GM19395 (cell line): Measurements from ENCODE around the gene ABCA12.

ENCODE experiments used
- ATAC-seq: cut with Tn5 transposase; IDR thresholded peaks from one replicate; pipeline ENCODE4 v1.9.1; 2021; ENCODE audit warnings: mild to moderate bottlenecking, moderate library complexity; ENCODE audit not compliant: unreplicated experiment

ABCA12 gene

DNA sequence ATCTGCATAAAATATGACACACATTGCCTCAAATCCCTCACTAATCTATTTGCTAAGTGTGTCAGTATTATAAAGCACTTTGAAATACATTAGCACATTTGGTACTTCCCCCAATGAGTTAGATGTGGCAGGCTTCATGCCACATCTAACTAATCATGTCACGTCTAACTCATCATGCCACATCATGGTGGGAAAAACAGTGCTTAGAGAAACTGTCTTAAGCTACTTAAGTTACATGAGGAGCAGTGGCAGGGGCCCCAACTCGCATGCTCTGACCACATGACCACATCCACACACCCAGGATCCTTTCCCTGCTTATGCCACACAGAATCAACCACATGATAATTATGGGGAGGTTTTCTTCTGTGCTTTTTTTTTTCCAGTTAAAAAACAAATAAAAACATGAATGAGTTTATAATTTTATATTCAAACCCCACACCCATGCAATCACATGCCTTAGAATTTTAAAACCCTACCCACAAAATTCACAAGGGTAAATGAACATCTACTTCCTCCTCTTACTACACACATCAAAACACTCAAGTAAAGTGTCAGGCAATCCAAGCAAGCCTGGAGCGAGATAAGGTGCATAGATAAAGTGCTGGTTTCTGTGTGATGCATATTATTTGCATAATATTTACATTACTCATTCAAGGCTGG is 1.6 kb downstream of the ABCA12 start:
- ATAC-seq, result no peak

DNA sequence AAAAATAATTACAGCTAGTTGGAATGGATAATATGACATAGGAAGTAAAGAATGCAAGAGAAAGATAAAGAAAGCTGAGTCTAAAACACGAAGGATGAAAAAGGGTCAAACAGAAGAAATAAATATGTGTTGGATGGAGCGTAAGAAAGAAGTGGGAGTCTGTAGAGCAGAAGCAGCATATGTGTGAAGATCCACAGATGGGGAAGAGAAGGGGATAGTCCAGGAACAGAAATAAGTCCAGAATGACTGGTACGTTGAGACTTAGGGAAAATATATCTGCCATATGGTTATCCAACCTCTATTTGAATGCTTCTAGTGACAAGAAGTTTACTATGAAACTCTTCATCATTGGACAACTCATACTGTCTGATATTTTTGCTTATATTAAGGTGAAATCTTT is 18.0 kb downstream of the ABCA12 start:
- ATAC-seq, result no peak

- ATAC-seq, result no peak
Observed at GRCh38 chr2:215119847-215120246, 18.6 kb downstream of the ABCA12 start.

- ATAC-seq, result no peak
Observed at GRCh38 chr2:215110918-215111317, 27.5 kb downstream of the ABCA12 start.

GRCh38 chr2:215107216-215108056 is 31.0 kb downstream of the ABCA12 start:
- no peak for ATAC-seq

GRCh38 chr2:215105607-215106354 is 32.6 kb downstream of the ABCA12 start:
- ATAC-seq, result no peak

GRCh38 chr2:215104226-215104625 is 34.2 kb downstream of the ABCA12 start:
- no peak for ATAC-seq

DNA sequence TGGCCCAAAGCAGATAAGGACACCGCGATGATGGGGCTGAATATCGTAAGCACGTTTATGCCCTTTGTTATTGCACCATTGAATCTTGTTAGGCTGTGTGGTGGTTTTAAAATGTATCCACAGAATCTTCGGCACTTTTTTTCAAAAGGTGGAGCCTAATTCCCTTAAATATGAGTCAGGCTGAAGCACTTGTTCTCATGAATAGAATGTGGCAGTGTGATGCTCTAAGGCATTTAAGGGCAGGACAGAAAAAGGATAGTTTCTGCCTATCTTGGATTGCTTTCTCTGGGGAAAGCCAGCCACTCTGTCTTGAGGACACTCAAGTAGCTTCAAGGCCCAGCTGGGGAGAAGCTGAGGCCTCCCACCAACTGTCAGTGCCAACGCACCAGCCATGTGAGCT is 39.6 kb downstream of the ABCA12 start:
- no peak for ATAC-seq

DNA sequence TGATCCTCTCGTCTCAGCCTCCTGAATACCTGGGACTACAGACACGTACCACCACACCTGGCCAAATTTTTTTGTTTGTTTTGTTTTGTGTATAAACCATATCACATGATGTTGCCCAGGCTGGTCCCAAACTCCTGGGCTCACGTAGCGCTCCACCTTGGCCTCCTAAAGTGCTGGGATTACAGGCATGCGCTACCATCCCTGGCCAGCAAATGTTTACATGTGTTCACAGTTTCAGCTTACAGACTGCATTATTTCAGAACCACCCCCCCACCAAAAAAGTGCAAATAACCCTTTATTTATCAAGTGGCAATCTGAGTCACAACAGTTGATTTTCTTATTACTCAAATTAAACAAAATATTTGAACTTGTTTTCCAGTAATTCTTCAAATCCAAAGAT is 54.3 kb downstream of the ABCA12 start:
- ATAC-seq, result no peak

GRCh38 chr2:215083146-215083545 is 55.3 kb downstream of the ABCA12 start:
- no peak for ATAC-seq

- no peak for ATAC-seq
Observed at GRCh38 chr2:215082446-215082845, 56.0 kb downstream of the ABCA12 start.

DNA sequence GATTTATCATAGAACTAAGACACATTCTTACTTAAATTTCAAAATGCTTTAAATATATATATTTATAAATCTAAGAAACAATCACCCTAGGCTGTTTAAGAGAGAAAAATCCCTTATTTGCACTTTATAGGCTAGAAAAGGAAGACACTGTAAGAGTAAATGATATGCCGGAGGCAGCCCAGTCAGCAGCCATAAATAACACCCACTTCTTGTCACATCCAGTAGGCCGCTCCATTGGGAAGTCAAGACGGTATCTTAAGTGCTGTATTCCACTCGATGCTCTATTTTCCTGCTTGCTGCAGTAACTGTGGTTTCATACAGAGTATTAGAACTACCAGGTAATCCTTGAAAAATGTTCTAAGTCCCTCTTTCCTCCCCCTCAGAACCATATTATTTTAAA is 57.9 kb downstream of the ABCA12 start:
- ATAC-seq, result no peak

GRCh38 chr2:215071676-215072075 is 66.8 kb downstream of the ABCA12 start:
- no peak for ATAC-seq

DNA sequence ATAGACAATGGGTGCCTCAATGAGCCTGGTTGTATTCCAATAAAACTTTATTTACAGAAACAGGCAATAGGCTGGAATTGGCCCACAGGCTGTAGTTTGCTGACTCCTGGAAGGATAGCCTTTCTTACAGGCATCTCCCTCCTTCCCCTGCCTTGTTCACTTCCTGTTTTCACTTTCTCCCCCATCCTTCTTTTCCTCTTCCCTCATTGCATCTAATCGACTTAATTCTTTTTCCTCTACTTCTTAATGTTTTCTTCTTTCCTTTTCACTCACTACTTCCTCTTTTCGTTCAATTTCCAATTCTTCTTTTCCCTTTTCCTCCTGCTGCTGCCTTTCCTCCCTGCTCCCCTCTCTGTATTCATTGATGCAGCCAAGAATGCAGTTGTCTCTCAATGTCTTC is 70.0 kb downstream of the ABCA12 start:
- no peak for ATAC-seq

- no peak for ATAC-seq
Observed at GRCh38 chr2:215066124-215066523, 72.3 kb downstream of the ABCA12 start.

DNA sequence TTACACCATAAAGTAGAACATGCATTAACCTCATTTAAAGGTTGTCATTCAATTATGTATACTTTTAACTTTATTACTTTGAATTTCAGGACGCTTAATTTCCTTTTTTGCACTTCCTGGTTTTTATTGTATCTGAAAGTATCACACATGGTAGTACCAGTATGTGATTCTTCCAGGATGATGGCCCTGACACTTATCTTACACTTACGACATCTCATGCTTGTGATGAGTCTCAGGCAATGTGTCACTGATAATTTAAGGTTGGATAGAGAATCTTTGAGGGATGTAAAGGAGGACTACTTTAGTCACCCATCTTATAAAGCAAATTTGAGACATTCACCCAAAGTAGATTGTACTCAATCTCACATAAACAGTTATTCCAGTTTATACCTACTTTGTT is 74.9 kb downstream of the ABCA12 start:
- ATAC-seq, result no peak

GRCh38 chr2:215060861-215061536 is 77.4 kb downstream of the ABCA12 start:
- no peak for ATAC-seq

DNA sequence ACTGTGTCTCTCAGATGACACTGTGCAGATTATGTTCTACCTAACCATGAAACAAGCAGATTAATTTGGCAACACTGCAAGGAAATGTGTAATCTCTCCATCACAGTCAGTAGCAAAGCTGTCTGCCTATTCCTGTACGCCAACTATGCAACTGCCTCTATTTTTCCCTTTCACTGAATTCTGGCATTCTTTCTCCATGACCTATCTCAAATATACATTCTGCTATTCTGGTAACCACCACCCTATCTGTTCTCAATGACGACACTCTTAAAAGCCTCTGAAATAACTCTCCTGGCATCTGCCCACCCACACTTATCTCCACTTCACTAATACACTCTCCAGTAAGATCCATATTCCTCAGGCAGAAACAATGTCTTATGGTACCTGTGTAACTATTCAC is 78.7 kb downstream of the ABCA12 start:
- no peak for ATAC-seq

DNA sequence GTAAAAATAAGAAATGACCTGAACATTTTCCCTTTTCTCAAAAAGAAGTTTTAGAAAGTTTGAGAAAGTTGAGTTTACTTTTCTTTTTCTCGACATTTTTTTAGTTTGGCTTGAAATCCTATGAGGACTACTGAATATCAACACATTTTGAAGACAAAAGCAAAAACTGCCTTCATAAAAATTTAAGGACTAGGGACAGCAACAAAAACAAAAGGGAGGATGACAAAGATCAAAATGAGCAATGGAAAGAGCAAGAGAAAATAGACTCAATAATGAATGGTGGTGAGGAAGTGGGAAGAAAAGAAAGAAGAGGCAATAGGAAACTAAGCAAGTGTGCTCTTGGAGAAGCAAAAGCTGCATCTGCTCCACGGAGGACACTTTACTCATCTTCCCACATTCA is 82.5 kb downstream of the ABCA12 start:
- no peak for ATAC-seq

GRCh38 chr2:215052810-215053209 is 85.6 kb downstream of the ABCA12 start:
- ATAC-seq, result no peak

GRCh38 chr2:215052404-215052803 is 86.0 kb downstream of the ABCA12 start:
- no peak for ATAC-seq
